Measurements from ENCODE around the gene TEKT5.

- TF ChIP-seq POLR2AphosphoS5 (IDR thresholded peaks at IDR 0.05; ENCODE audit: low read depth) (no peak), GABPA (IDR thresholded peaks at IDR 0.05; ENCODE audit: low read depth) (no peak)
- TF ChIP-seq, protein P1, sequence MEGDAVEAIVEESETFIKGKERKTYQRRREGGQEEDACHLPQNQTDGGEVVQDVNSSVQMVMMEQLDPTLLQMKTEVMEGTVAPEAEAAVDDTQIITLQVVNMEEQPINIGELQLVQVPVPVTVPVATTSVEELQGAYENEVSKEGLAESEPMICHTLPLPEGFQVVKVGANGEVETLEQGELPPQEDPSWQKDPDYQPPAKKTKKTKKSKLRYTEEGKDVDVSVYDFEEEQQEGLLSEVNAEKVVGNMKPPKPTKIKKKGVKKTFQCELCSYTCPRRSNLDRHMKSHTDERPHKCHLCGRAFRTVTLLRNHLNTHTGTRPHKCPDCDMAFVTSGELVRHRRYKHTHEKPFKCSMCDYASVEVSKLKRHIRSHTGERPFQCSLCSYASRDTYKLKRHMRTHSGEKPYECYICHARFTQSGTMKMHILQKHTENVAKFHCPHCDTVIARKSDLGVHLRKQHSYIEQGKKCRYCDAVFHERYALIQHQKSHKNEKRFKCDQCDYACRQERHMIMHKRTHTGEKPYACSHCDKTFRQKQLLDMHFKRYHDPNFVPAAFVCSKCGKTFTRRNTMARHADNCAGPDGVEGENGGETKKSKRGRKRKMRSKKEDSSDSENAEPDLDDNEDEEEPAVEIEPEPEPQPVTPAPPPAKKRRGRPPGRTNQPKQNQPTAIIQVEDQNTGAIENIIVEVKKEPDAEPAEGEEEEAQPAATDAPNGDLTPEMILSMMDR (IDR thresholded peaks at IDR 0.05; ENCODE audit: insufficient read depth, low read length), result no peak
Measured at GRCh38 chr16:10641953-10642949, 52.5 kb downstream of the TEKT5 start.
